Small intestine (tissue), 16 donors: ENCODE data around the gene PI4KA. TPM values are rescaled to one million over a fixed set of nuclear protein-coding genes. Genes with fewer than 3 reads are reported as not detected.

Source experiments
- DNase-seq, 2 donors: peaks; one replicate each; pipeline versions ENCODE4 v3.0.0 to v3.0.0-alpha.2; 2013
- FAIRE-seq: peaks from 2 replicates; lab custom pipeline; 2012; peaks lifted over from hg19 to GRCh38; lab: Jason Lieb, UNC
- H3K27ac ChIP-seq, 3 donors: one replicate each; pipeline ENCODE4 v1.5.1; 2013; ENCODE audit warnings: low read length in 2 of 3, mild to moderate bottlenecking in 2 of 3, control low read depth in 1 of 3, inconsistent platforms in 1 of 3, low read depth in 1 of 3, moderate library complexity in 1 of 3
- H3K27me3 ChIP-seq, 3 donors: one replicate each; pipeline ENCODE4 v1.6.1; 2013; ENCODE audit warnings: low read length in 3 of 3, inconsistent platforms in 1 of 3; ENCODE audit not compliant: control insufficient read depth in 3 of 3, insufficient read depth in 3 of 3
- H3K36me3 ChIP-seq, 3 donors: one replicate each; pipeline ENCODE4 v1.6.1; 2013; ENCODE audit warnings: low read length in 3 of 3, inconsistent platforms in 1 of 3, low read depth in 1 of 3, mild to moderate bottlenecking in 1 of 3, moderate library complexity in 1 of 3; ENCODE audit not compliant: control insufficient read depth in 3 of 3, insufficient read depth in 2 of 3
- H3K4me1 ChIP-seq, 3 donors: one replicate each; pipeline ENCODE4 v1.6.1; 2013; ENCODE audit warnings: low read length in 2 of 3, inconsistent platforms in 1 of 3, low read depth in 1 of 3, mild to moderate bottlenecking in 1 of 3, moderate library complexity in 1 of 3; ENCODE audit not compliant: control insufficient read depth in 3 of 3, insufficient read depth in 2 of 3
- H3K4me3 ChIP-seq, 3 donors: one replicate each; pipeline ENCODE4 v1.5.1; 2013; ENCODE audit warnings: low read length in 3 of 3, control low read depth in 1 of 3, inconsistent platforms in 1 of 3, low read depth in 1 of 3, mild to moderate bottlenecking in 1 of 3, moderate library complexity in 1 of 3
- H3K9me3 ChIP-seq, 2 donors: one replicate each; pipeline ENCODE4 v1.6.1; 2013; ENCODE audit warnings: low read depth in 1 of 2, low read length in 1 of 2; ENCODE audit not compliant: control insufficient read depth in 2 of 2, insufficient read depth in 1 of 2
- WGBS, 3 donors: extraction: QIAGEN DNeasy Blood & Tissue Kit; methylation state at CpG; one replicate each; pipeline ENCODE4 v1.1.7; 2013; 5-methylcytosine and 5-hydroxymethylcytosine counted together
- long read RNA-seq, 10 donors: transcript quantifications; one replicate each; lab custom pipeline, GENCODE V29; 2026
- polyA plus RNA-seq, 4 donors: library from polyadenylated mRNA; stranded (reverse) in 3 of 4; unstranded in 1 of 4; fragments of 200-250 nt in 3 of 4; fragments of 120-200 nt in 1 of 4; gene quantifications; one replicate each; pipeline versions ENCODE4 v1.2.1 to v1.2.3, GENCODE V29; 2013
- donor health status: healthy with polysubstance abuse.
- donor health status: control.
- donor health status: control.
- donor health status: Bipolar disorder and iron deficiency.
- donor health status: healthy.

Gene PI4KA
- 10 to 100 TPM; 40.5 to 82.0 (median 45.8) TPM for polyA plus RNA-seq
- long read RNA-seq, donor 1, partial matches to known transcripts, result 34 of 36 reads
- long read RNA-seq, donor 1, other reads (novel, unspliced or antisense), result 0 of 36 reads
- long read RNA-seq, donor 2, result 0 reads
- long read RNA-seq, donor 3, partial matches to known transcripts, result 45 of 47 reads
- long read RNA-seq, donor 3, other reads (novel, unspliced or antisense), result 0 of 47 reads
- long read RNA-seq, donor 4, result 0 reads
- long read RNA-seq, donor 5, partial matches to known transcripts, result 5 of 5 reads
- long read RNA-seq, donor 5, other reads (novel, unspliced or antisense), result 0 of 5 reads
- long read RNA-seq, donor 6, partial matches to known transcripts, result 12 of 14 reads
- long read RNA-seq, donor 6, other reads (novel, unspliced or antisense), result 0 of 14 reads
- long read RNA-seq, donor 7, partial matches to known transcripts, result 8 of 8 reads
- long read RNA-seq, donor 7, other reads (novel, unspliced or antisense), result 0 of 8 reads
- long read RNA-seq, donor 8, result 0 reads
- long read RNA-seq, donor 9, partial matches to known transcripts, result 0 of 1 reads
- long read RNA-seq, donor 9, other reads (novel, unspliced or antisense), result 0 of 1 reads
- long read RNA-seq, donor 10, partial matches to known transcripts, result 29 of 31 reads
- long read RNA-seq, donor 10, other reads (novel, unspliced or antisense), result 0 of 31 reads

DNA sequence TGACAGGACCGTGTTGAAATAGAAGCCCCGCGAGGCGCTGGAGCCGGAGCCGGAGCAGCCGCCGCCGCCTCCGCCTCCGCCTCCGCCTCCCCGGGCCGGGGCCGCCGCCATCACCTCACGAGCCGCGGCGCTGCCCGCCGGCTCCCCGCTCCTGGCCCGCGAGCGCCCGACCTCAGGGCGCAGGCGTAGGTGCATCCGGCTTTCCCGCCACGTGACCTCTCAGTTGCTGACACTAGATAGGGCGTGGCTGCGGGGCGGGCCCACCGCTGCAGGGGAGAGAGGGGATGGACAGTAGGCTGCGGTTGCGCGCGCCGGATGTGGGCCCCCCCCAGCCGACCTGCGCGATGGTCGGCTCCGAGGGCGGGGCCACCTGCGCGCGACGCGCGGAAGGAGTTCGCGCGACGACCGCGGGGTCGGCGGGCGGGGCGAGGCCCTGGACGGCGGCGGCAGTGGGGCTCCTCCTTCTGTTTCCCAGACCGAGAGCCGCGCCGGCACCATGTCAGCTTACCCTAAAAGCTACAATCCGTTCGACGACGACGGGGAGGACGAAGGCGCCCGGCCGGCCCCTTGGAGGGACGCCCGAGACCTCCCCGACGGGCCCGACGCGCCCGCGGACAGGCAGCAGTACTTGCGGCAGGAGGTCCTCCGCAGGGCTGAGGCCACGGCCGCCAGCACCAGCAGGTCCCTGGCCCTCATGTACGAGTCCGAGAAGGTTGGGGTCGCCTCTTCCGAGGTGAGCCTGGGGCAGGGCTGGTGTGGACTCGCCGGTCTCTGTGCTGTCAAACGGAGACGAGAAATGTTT lies at the start of gene PI4KA, which contains the start of gene SNAP29:
Gene PI4KA, minus strand, starts transcription at position 197 of the 802 bp plus-strand sequence. Its CDS starts 86 bp downstream, at position 111.
Gene SNAP29, plus strand, starts transcription at position 393 of the 802 bp plus-strand sequence. Its CDS starts 104 bp downstream, at position 497.
- FAIRE-seq (no peak), DNase-seq (peak; percentile 98 to 99)
- H3K27me3 ChIP-seq, result no peaks in the 10 kb centered on the region
- H3K4me1 ChIP-seq, result peaks cover 3 to 25% (median 17%) of the 10 kb centered on the region in 3 donors
- H3K36me3 ChIP-seq, result peaks cover 0 to 23% (median 0%) of the 10 kb centered on the region in 3 donors
- WGBS, 3 donors, result 0 to 1% (median 0%) methylated on average over 66 to 100 of the region's 100 CpGs
- peak within 1 kb of the TSS; percentile 74 to 95 (median 92) for H3K27ac ChIP-seq
- H3K4me3 ChIP-seq, result peak within 1 kb of the TSS; percentile 79 to 92 (median 91)
- no peaks in the 10 kb centered on the region for H3K9me3 ChIP-seq

DNA sequence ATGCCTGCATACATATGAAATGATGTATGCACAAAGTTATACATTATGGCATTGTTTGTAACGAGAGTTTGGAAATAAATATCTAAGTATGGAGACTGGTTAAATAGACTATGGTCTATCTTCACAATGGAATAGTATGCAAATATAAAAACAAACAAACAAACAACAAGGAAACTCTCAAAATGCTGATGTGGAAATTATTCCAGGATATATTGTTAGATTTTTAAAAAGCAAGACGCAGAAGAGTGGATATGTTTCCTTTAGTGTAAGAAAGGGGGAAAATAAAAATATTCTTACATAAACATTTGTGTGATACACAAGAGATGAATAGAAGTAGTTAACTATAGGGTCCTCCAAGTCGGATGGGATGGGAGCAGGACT lies 47.8 kb upstream of the PI4KA start:
- 85 to 86% (median 85%) methylated on average over 3 of the region's 3 CpGs for WGBS, 3 donors
- peaks cover 0 to 2% (median 0%) of the 10 kb centered on the region in 3 donors for H3K27me3 ChIP-seq
- H3K4me3 ChIP-seq, result no peak overlapping the region
- H3K27ac ChIP-seq, result no peak overlapping the region
- H3K4me1 ChIP-seq, result no peaks in the 10 kb centered on the region
- DNase-seq, result no peak
- FAIRE-seq, result no peak
- H3K36me3 ChIP-seq, result no peaks in the 10 kb centered on the region
- H3K9me3 ChIP-seq, result no peaks in the 10 kb centered on the region

DNA sequence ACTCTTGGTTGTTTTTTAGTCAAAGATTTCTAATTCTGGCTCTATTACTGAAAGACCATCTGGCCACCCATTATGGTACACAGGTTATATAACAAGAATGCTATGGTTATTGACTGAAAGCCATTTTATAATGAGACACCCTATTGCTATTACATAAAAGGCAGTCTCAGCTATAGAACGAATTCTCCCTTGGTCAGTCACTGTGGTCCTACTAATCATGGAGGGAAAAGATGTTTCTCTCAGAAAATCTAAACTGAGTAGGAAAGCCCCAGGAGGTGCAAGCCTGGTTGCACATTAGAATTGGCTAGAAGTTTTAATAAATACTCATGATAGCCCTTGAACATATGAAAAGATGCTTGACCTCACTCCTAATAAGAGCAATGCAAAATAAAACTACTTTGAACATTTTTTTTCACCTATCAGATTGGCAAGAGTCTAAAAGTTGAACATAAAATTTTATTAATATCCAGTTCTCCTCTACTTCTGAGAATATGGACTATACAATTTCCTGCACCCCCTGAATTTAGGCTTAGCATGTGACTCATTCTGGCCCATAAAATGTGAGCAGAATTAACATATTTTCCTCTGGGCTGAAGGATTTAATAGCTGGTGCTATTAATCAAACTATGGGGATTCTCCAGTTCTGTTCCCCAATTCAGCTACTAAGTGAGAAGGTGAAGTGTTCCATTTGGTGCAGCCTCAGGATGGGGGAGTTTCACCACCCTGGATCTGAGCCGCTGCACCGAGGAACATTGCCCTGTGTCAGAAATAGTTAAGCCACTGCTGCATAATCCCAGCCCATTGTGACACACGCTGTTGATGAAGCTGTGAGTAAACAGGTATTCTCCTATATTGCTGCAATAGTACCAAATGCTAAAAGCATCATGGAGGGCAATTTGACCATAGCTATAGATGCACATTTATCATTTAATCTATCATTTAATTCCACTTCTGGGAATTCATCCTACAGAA lies 47.1 kb upstream of the PI4KA start:
- Histone ChIP-seq H3K36me3 (no peaks in the 10 kb centered on the region), H3K27ac (no peak overlapping the region), H3K4me1 (no peaks in the 10 kb centered on the region), H3K27me3 (peaks cover 0 to 2% (median 0%) of the 10 kb centered on the region in 3 donors), H3K4me3 (no peak overlapping the region), H3K9me3 (no peaks in the 10 kb centered on the region)
- no peak for FAIRE-seq
- 75 to 88% (median 84%) methylated on average over 4 of the region's 4 CpGs for WGBS, 3 donors
- no peak for DNase-seq

DNA sequence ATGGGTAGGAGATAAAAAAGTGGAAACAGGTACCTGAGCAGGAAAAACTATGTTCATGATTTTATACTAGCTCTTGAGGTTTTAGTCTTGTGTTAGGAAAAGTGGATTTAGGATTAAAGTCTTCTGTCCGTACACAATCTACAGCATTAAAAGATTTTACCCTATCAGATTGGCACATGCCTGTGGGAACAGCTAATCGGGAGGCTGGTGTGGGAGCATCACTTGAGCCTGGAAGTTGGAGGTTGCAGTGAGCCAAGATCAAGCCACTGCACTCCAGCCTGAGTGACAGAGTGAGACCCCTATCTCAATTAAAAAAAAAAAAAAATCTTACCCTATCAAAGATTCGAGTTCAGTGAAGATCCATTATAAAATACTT lies 46.4 kb upstream of the PI4KA start:
- Histone ChIP-seq H3K9me3 (no peaks in the 10 kb centered on the region), H3K4me3 (no peak overlapping the region), H3K27ac (no peak overlapping the region), H3K27me3 (peaks cover 0 to 2% (median 0%) of the 10 kb centered on the region in 3 donors), H3K4me1 (no peaks in the 10 kb centered on the region), H3K36me3 (no peaks in the 10 kb centered on the region)
- FAIRE-seq (no peak), DNase-seq (no peak)
- 60 to 77% (median 75%) methylated on average over 3 of the region's 3 CpGs for WGBS, 3 donors

DNA sequence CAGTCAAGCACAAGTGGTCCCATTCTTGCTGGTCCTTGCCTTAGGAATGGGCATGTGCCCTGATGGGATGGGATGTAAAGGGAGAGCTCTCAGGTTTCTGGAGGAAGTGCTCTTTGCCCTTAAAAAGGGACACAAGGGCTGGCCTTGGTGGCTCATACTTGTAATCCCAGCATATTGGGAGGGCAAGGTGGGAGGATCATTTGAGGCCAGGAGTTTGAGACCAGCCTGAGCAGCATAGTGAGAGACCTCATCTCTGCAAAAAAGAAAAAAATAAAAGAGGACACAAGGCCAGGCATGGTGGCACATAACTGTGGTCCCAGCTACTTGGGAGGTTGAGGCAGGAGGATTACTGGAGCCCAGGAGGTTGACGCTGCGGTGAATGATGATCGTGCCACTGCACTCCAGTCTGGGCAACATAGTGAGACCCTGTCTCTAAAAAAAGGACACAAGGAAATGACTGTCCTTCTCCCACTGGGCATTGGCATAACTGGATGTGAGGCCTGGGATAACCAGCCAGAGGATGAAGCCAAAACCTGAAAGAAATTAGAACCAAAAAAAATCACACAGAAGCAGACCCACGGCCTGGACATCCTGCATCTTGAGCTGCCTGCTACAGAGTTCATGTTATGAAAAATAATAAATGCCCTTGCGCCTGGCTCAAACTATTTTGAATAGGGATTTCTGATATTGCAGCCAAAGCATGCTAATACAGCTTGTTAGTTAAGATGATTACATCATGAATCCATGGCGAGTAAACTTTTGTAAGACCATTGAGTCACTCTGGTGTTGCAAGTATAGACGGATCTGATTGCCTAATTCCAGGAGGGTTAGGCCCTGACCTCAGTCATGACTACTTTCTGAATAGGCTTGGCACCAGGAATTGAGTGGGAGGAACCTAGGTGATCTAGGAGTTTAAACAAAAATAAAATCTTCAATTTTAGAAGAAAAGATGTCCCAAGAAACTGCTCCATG lies 45.7 kb upstream of the PI4KA start:
- no peaks in the 10 kb centered on the region for H3K4me1 ChIP-seq
- 79 to 87% (median 83%) methylated on average over 7 of the region's 7 CpGs for WGBS, 3 donors
- peaks cover 0 to 2% (median 0%) of the 10 kb centered on the region in 3 donors for H3K27me3 ChIP-seq
- H3K9me3 ChIP-seq, result no peaks in the 10 kb centered on the region
- H3K27ac ChIP-seq, result no peak overlapping the region
- FAIRE-seq (no peak), DNase-seq (no peak)
- H3K36me3 ChIP-seq, result no peaks in the 10 kb centered on the region
- H3K4me3 ChIP-seq, result no peak overlapping the region

DNA sequence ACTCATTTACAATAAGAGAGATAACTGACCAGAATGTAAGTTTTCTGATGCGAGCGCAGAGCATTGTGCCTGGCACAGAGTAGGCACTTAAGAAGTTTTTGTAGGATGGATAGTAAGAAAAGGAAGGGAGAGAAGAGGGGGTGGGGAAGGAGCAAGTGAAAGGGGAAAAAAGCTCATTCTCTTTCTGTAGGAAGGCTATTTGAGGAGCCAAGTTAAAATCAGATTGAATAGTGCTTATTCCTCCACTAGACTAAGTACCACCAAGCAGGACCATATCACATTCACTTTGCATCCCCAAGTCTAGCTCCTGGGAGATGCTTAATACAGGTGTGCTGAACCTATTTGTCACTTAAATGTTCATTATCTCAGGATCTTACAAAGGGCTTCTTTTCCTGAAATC lies 44.5 kb upstream of the PI4KA start:
- no peak for FAIRE-seq
- Histone ChIP-seq H3K36me3 (no peaks in the 10 kb centered on the region), H3K9me3 (no peaks in the 10 kb centered on the region), H3K27me3 (peaks cover 0 to 2% (median 0%) of the 10 kb centered on the region in 3 donors), H3K4me3 (no peak overlapping the region), H3K27ac (no peak overlapping the region), H3K4me1 (no peaks in the 10 kb centered on the region)
- DNase-seq, result no peak
- WGBS, 3 donors, result 98 to 99% (median 99%) methylated on average over 2 of the region's 2 CpGs
